Mesendoderm (in vitro differentiated cells): Measurements from ENCODE around the gene MAT2A.
"Not testable (repeated sequence)": the region's sequence is repeated elsewhere in the genome, so short reads cannot be mapped to it uniquely, and the experiment has no call there.

ENCODE experiments used
- DNase-seq: peaks from one replicate; pipeline ENCODE4 v3.0.0; 2013
- H2AK5ac ChIP-seq: 2 replicates; pipeline ENCODE4 v1.6.1; 2013; ENCODE audit warnings: low read length, inconsistent platforms
- H2BK120ac ChIP-seq: 2 replicates; pipeline ENCODE4 v1.6.1; 2013; ENCODE audit warnings: low read depth, mild to moderate bottlenecking, low read length, moderate library complexity, mixed read lengths
- H2BK15ac ChIP-seq: replicated peaks from 2 replicates; pipeline ENCODE4 v1.6.1; 2013; ENCODE audit warnings: low read depth, mild to moderate bottlenecking, moderate library complexity
- H2BK5ac ChIP-seq: 2 replicates; pipeline ENCODE4 v1.6.1; 2013; ENCODE audit warnings: low read length, inconsistent platforms
- H3K18ac ChIP-seq: 2 replicates; pipeline ENCODE4 v1.6.1; 2013; ENCODE audit warnings: mild to moderate bottlenecking, low read length, mixed read lengths
- H3K23ac ChIP-seq: one replicate; pipeline ENCODE4 v1.6.1; 2013; ENCODE audit warnings: low read length
- H3K27ac ChIP-seq: 2 replicates; pipeline ENCODE4 v1.5.1; 2013; ENCODE audit warnings: low read depth, mild to moderate bottlenecking, inconsistent platforms, low read length, moderate library complexity
- H3K27me3 ChIP-seq: 2 replicates; pipeline ENCODE4 v1.6.1; 2013; ENCODE audit warnings: low read length, control low read depth, mild to moderate bottlenecking, inconsistent platforms; ENCODE audit not compliant: insufficient read depth, poor library complexity
- H3K36me3 ChIP-seq: 2 replicates; pipeline ENCODE4 v1.6.1; 2013; ENCODE audit warnings: low read length, inconsistent platforms; ENCODE audit not compliant: control insufficient read depth, insufficient read depth
- H3K4ac ChIP-seq: one replicate; pipeline ENCODE4 v1.6.1; 2013; ENCODE audit warnings: low read depth, mild to moderate bottlenecking, low read length, moderate library complexity
- H3K4me1 ChIP-seq: 2 replicates; pipeline ENCODE4 v1.6.1; 2013; ENCODE audit warnings: low read depth, low read length, inconsistent platforms; ENCODE audit not compliant: control insufficient read depth
- H3K4me2 ChIP-seq: 2 replicates; pipeline ENCODE4 v1.6.1; 2013; ENCODE audit warnings: low read length
- H3K4me3 ChIP-seq: 2 replicates; pipeline ENCODE4 v1.5.1; 2013; ENCODE audit warnings: mild to moderate bottlenecking, low read length
- H3K56ac ChIP-seq: one replicate; pipeline ENCODE4 v1.6.1; 2013; ENCODE audit warnings: low read length
- H3K79me1 ChIP-seq: 2 replicates; pipeline ENCODE4 v1.6.1; 2013; ENCODE audit warnings: low read length, inconsistent platforms
- H3K79me2 ChIP-seq: 2 replicates; pipeline ENCODE4 v1.6.1; 2013; ENCODE audit warnings: mild to moderate bottlenecking, low read length; ENCODE audit not compliant: control insufficient read depth, insufficient read depth
- H3K9ac ChIP-seq: 2 replicates; pipeline ENCODE4 v1.6.1; 2013; ENCODE audit warnings: low read length, inconsistent platforms
- H4K5ac ChIP-seq: one replicate; pipeline ENCODE4 v1.6.1; 2013; ENCODE audit warnings: low read length
- H4K8ac ChIP-seq: one replicate; pipeline ENCODE4 v1.6.1; 2013; ENCODE audit warnings: low read depth, mild to moderate bottlenecking, control low read depth, low read length, moderate library complexity
- WGBS: extraction: QIAGEN DNeasy Blood & Tissue Kit; methylation state at CpG from one replicate; pipeline ENCODE4 v1.1.7; 2013; ENCODE audit warnings: low lambda C conversion rate, missing lambda C conversion rate; ENCODE audit not compliant: insufficient coverage; ENCODE audit errors: extremely low coverage; 5-methylcytosine and 5-hydroxymethylcytosine counted together

MAT2A gene

GRCh38 chr2:85589982-85590791, 51.2 kb downstream of the MAT2A start:
- Histone ChIP-seq H4K8ac (no peak overlapping the region), H3K27me3 (no peaks in the 10 kb centered on the region), H3K9ac (no peak overlapping the region), H3K36me3 (no peaks in the 10 kb centered on the region), H3K27ac (no peak overlapping the region), H3K79me2 (no peaks in the 10 kb centered on the region), H2BK5ac (no peak overlapping the region), H4K5ac (no peak overlapping the region), H3K18ac (no peak overlapping the region), H3K4me2 (no peak overlapping the region), H2BK15ac (no peak overlapping the region), H2AK5ac (no peak overlapping the region), H3K4me1 (peaks cover 6% of the 10 kb centered on the region), H3K4ac (no peak overlapping the region), H3K23ac (no peak overlapping the region), H3K79me1 (no peaks in the 10 kb centered on the region), H3K4me3 (no peak overlapping the region), H3K56ac (no peak overlapping the region), H2BK120ac (no peak overlapping the region)
- no CpG with 5 or more reads among the region's 7 CpGs for WGBS
- no peak for DNase-seq

- Histone ChIP-seq H3K36me3 (no peaks in the 10 kb centered on the region), H3K18ac (no peak overlapping the region), H3K27ac (no peak overlapping the region), H2BK120ac (no peak overlapping the region), H2BK15ac (no peak overlapping the region), H4K8ac (no peak overlapping the region), H3K56ac (no peak overlapping the region), H3K9ac (no peak overlapping the region), H3K79me2 (peaks cover 2% of the 10 kb centered on the region), H3K4ac (no peak overlapping the region), H3K4me3 (no peak overlapping the region), H2AK5ac (no peak overlapping the region), H3K79me1 (peaks cover 1% of the 10 kb centered on the region), H3K4me2 (no peak overlapping the region), H2BK5ac (no peak overlapping the region), H3K27me3 (no peaks in the 10 kb centered on the region), H4K5ac (no peak overlapping the region), H3K23ac (no peak overlapping the region), H3K4me1 (peaks cover 2% of the 10 kb centered on the region)
- no CpG with 5 or more reads among the region's 2 CpGs for WGBS
- DNase-seq, result no peak
Observed at GRCh38 chr2:85590950-85591349, 52.0 kb downstream of the MAT2A start.

GRCh38 chr2:85591563-85591962, 52.6 kb downstream of the MAT2A start:
- no peak overlapping the region for H2AK5ac ChIP-seq
- no peak overlapping the region for H2BK5ac ChIP-seq
- no peak overlapping the region for H3K4me2 ChIP-seq
- H3K79me2 ChIP-seq, result peaks cover 8% of the 10 kb centered on the region
- H3K4me1 ChIP-seq, result peaks cover 2% of the 10 kb centered on the region
- no peak overlapping the region for H3K23ac ChIP-seq
- H3K9ac ChIP-seq, result no peak overlapping the region
- no peak overlapping the region for H3K4ac ChIP-seq
- no peak overlapping the region for H3K4me3 ChIP-seq
- no CpG with 5 or more reads among the region's 12 CpGs for WGBS
- no peaks in the 10 kb centered on the region for H3K36me3 ChIP-seq
- no peak overlapping the region for H3K27ac ChIP-seq
- DNase-seq, result no peak
- no peak overlapping the region for H2BK120ac ChIP-seq
- no peaks in the 10 kb centered on the region for H3K27me3 ChIP-seq
- no peak overlapping the region for H2BK15ac ChIP-seq
- H4K8ac ChIP-seq, result no peak overlapping the region
- H3K56ac ChIP-seq, result no peak overlapping the region
- peaks cover 7% of the 10 kb centered on the region for H3K79me1 ChIP-seq
- H4K5ac ChIP-seq, result no peak overlapping the region
- no peak overlapping the region for H3K18ac ChIP-seq

DNA sequence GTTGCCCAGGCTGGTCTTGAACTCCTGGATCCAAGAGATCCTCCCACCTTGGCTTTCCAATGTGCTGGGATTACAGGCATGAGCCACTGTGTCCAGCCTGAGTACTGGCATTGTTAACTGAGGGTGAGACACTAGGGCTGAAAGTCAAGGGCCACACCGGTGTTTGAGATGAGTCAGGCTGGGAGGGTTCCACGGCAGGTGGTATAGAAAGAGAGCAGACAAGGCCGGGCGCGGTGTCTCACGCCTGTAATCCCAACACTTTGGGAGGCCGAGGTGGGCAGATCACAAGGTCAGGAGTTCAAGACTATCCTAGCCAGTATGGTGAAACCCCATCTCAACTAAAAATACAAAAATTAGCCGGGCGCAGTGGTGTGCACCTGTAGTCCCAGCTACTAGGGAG, 53.3 kb downstream of the MAT2A start:
- not testable (repeated sequence) for DNase-seq, H3K23ac ChIP-seq, H3K18ac ChIP-seq, H2BK5ac ChIP-seq, H2AK5ac ChIP-seq, H3K4me3 ChIP-seq, H4K8ac ChIP-seq, H3K27ac ChIP-seq, H4K5ac ChIP-seq, H3K9ac ChIP-seq, H3K4me2 ChIP-seq, H3K4me1 ChIP-seq, H3K36me3 ChIP-seq, H2BK15ac ChIP-seq, H3K56ac ChIP-seq, H3K4ac ChIP-seq, H3K27me3 ChIP-seq, H2BK120ac ChIP-seq
- no CpG with 5 or more reads among the region's 9 CpGs for WGBS
- peaks cover 15% of the 10 kb centered on the region for H3K79me2 ChIP-seq
- peaks cover 15% of the 10 kb centered on the region for H3K79me1 ChIP-seq

GRCh38 chr2:85593023-85593422, 54.1 kb downstream of the MAT2A start:
- no peak overlapping the region for H2BK120ac ChIP-seq
- peaks cover 15% of the 10 kb centered on the region for H3K79me2 ChIP-seq
- no peak overlapping the region for H3K18ac ChIP-seq
- no peak overlapping the region for H3K4me3 ChIP-seq
- DNase-seq, result no peak
- no peaks in the 10 kb centered on the region for H3K27me3 ChIP-seq
- no peak overlapping the region for H3K4ac ChIP-seq
- no peak overlapping the region for H4K5ac ChIP-seq
- peaks cover 18% of the 10 kb centered on the region for H3K79me1 ChIP-seq
- H2AK5ac ChIP-seq, result no peak overlapping the region
- peaks cover 8% of the 10 kb centered on the region for H3K36me3 ChIP-seq
- H3K23ac ChIP-seq, result no peak overlapping the region
- no peak overlapping the region for H2BK15ac ChIP-seq
- no CpG with 5 or more reads among the region's 3 CpGs for WGBS
- H2BK5ac ChIP-seq, result no peak overlapping the region
- H3K27ac ChIP-seq, result no peak overlapping the region
- H4K8ac ChIP-seq, result no peak overlapping the region
- no peak overlapping the region for H3K56ac ChIP-seq
- no peak overlapping the region for H3K4me2 ChIP-seq
- H3K4me1 ChIP-seq, result peaks cover 2% of the 10 kb centered on the region
- H3K9ac ChIP-seq, result no peak overlapping the region
